BE2C (cell line): Measurements from ENCODE around the gene PRDM16.

Experiments used
- DNase-seq: peaks from one replicate; pipeline ENCODE4 v3.0.0-alpha.2; 2020
- H3K27me3 ChIP-seq: fragments of 250-450 bp; sonication (Bioruptor Pico); 2 replicates; pipeline ENCODE4 v1.5.1; 2020; ENCODE audit warnings: mild to moderate bottlenecking
- H3K36me3 ChIP-seq: fragments of 250-450 bp; sonication (Bioruptor Pico); 2 replicates; pipeline ENCODE4 v1.5.1; 2020; ENCODE audit warnings: mild to moderate bottlenecking
- H3K4me1 ChIP-seq: fragments of 250-450 bp; sonication (Bioruptor Pico); 2 replicates; pipeline ENCODE4 v1.5.1; 2020
- H3K4me3 ChIP-seq: 2 replicates; pipeline ENCODE4 v1.5.1; 2011; ENCODE audit warnings: low read depth, low read length
- H3K9me3 ChIP-seq: fragments of 250-450 bp; sonication (Bioruptor Pico); 2 replicates; pipeline ENCODE4 v1.5.1; 2020
- CTCF ChIP-seq: IDR thresholded peaks from 2 replicates; pipeline ENCODE4 v1.5.1; 2012; ENCODE audit warnings: mild to moderate bottlenecking, low read depth, low read length

The PRDM16 gene

GRCh38 chr1:3423245-3423829 lies 354.3 kb downstream of the PRDM16 start:
- TF ChIP-seq CTCF = no peak
- DNase-seq = no peak
- Histone ChIP-seq H3K4me1 (no peaks in the 10 kb centered on the region), H3K36me3 (no peaks in the 10 kb centered on the region), H3K4me3 (no peak overlapping the region), H3K9me3 (no peaks in the 10 kb centered on the region), H3K27me3 (no peaks in the 10 kb centered on the region; the same call in 1 of the 2 replicates)

GRCh38 chr1:3423896-3424611 lies 355.1 kb downstream of the PRDM16 start:
- DNase-seq = no peak
- Histone ChIP-seq H3K27me3 (no peaks in the 10 kb centered on the region; the same call in 1 of the 2 replicates), H3K36me3 (no peaks in the 10 kb centered on the region), H3K9me3 (no peaks in the 10 kb centered on the region), H3K4me3 (no peak overlapping the region), H3K4me1 (no peaks in the 10 kb centered on the region)
- no peak for TF ChIP-seq CTCF

DNA sequence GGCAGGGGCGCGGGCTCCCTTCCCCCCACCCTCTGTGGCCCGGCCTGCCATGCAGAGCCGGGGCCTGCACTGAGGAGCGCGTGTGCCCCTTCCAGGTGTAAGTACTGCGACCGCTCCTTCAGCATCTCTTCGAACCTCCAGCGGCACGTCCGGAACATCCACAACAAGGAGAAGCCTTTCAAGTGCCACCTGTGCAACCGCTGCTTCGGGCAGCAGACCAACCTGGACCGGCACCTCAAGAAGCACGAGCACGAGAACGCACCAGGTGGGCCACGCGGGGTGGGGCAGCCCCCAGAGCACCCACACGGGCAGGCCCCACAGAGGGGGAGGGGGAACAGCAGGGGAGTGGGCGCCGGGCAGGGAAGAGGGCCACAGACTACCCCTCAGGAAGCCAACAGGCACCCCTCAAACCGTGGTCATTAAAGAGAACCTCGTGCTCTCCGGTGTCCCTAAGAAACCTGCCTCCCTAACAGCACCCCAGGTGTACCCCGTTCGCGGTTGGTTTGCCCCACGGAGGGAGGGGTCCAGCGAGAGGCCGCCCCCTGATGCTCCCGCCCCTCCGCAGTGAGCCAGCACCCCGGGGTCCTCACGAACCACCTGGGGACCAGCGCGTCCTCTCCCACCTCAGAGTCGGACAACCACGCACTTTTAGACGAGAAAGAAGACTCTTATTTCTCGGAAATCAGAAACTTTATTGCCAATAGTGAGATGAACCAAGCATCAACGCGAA lies 356.6 kb downstream of the PRDM16 start:
- H3K9me3 ChIP-seq = no peaks in the 10 kb centered on the region
- H3K4me1 ChIP-seq = no peaks in the 10 kb centered on the region
- DNase-seq = no peak
- no peaks in the 10 kb centered on the region for H3K36me3 ChIP-seq
- H3K27me3 ChIP-seq = no peaks in the 10 kb centered on the region; the same call in 1 of the 2 replicates
- TF ChIP-seq CTCF = no peak
- no peak overlapping the region for H3K4me3 ChIP-seq

- H3K27me3 ChIP-seq = no peaks in the 10 kb centered on the region
- H3K4me3 ChIP-seq = no peak overlapping the region
- DNase-seq = no peak
- no peaks in the 10 kb centered on the region for H3K9me3 ChIP-seq
- TF ChIP-seq CTCF = no peak
- no peaks in the 10 kb centered on the region for H3K4me1 ChIP-seq
- no peaks in the 10 kb centered on the region for H3K36me3 ChIP-seq
Observed at GRCh38 chr1:3426956-3427535, 358.0 kb downstream of the PRDM16 start.

GRCh38 chr1:3427711-3428704 lies 359.0 kb downstream of the PRDM16 start:
- H3K4me3 ChIP-seq = no peak overlapping the region
- H3K9me3 ChIP-seq = no peaks in the 10 kb centered on the region
- no peak for DNase-seq
- H3K27me3 ChIP-seq = no peaks in the 10 kb centered on the region
- no peaks in the 10 kb centered on the region for H3K4me1 ChIP-seq
- no peak for TF ChIP-seq CTCF
- H3K36me3 ChIP-seq = no peaks in the 10 kb centered on the region
